ENCODE results near the gene MRPL46. TPM values are rescaled to one million over a fixed set of nuclear protein-coding genes. Genes with fewer than 3 reads are reported as not detected.
A peak's percentile ranks its signal among the peaks of the same experiment; 100 is the strongest.
"Not testable (repeated sequence)": the region's sequence is repeated elsewhere in the genome, so short reads cannot be mapped to it uniquely, and the experiment has no call there.

MRPL46 gene
- total and polyA plus RNA-seq, 3 donors from 2014 or later: 36.9 to 65.0 (median 38.4) TPM

DNA sequence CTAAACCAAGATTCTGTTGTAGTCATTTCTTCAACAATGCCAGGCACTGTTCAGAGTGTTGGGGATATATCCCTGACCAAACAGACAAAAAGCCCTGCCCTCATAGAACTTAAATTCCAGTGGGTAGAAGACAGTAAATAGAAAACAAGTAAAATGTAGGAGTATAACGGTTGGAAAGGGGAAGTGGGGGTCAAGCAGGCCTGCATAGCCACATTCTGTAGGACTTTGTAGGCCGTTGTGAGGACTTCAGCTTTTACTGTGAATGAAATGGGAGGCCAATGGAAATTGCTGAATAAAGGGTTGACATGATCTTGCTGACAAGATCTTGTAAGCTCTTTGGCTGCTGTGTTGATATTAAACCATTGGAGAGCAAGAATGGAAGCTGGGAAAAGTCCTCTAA, 2.1 kb upstream of the MRPL46 start:
- TF ChIP-seq POLR2A (IDR thresholded peaks at IDR 0.05): no peak
- TF ChIP-seq, protein P1, sequence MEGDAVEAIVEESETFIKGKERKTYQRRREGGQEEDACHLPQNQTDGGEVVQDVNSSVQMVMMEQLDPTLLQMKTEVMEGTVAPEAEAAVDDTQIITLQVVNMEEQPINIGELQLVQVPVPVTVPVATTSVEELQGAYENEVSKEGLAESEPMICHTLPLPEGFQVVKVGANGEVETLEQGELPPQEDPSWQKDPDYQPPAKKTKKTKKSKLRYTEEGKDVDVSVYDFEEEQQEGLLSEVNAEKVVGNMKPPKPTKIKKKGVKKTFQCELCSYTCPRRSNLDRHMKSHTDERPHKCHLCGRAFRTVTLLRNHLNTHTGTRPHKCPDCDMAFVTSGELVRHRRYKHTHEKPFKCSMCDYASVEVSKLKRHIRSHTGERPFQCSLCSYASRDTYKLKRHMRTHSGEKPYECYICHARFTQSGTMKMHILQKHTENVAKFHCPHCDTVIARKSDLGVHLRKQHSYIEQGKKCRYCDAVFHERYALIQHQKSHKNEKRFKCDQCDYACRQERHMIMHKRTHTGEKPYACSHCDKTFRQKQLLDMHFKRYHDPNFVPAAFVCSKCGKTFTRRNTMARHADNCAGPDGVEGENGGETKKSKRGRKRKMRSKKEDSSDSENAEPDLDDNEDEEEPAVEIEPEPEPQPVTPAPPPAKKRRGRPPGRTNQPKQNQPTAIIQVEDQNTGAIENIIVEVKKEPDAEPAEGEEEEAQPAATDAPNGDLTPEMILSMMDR (IDR thresholded peaks at IDR 0.05): no peak
- no peak overlapping the region for H3K4me3 ChIP-seq
- H3K4me1 ChIP-seq: peaks cover 17% of the 10 kb centered on the region
- DNase-seq: no peak
- H3K36me3 ChIP-seq (ENCODE audit: low read depth, missing control alignments): no peaks in the 10 kb centered on the region
- H3K27me3 ChIP-seq: no peaks in the 10 kb centered on the region
- no peaks in the 10 kb centered on the region for H3K9me3 ChIP-seq
- intact Hi-C loops (cut with DNase I; ENCODE audit: low total_unique reads): no loop called here
- whole genome bisulfite sequencing, 2 donors: 89 to 97% methylated on average over 2 of the region's 2 CpGs
- H3K27ac ChIP-seq: no peak overlapping the region

DNA sequence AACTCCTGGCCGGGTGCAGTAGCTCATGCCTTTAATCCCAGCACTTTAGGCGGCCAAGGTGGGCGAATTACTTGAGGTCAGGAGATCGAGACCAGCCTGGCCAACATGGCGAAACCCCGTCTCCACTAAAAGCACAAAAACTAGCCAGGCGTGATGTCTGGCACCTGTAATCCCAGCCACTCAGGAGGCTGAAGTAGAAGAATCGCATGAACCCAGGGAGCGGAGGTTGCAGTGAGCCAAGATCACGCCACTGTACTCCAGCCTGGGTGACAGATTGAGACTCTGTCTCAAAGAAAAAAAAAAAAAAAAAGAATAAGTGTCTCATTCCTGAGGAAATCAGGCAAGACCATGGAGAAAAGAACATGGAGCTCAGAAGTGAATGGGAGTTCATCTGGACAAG, 1.5 kb upstream of the MRPL46 start:
- H3K36me3 ChIP-seq (ENCODE audit: low read depth, missing control alignments); H3K27me3 ChIP-seq; H3K27ac ChIP-seq; H3K9me3 ChIP-seq; intact Hi-C loops (cut with DNase I; ENCODE audit: low total_unique reads); H3K4me3 ChIP-seq; DNase-seq: not testable (repeated sequence)
- H3K4me1 ChIP-seq: peaks cover 17% of the 10 kb centered on the region
- 87 to 88% methylated on average over 10 of the region's 10 CpGs for WGBS, 2 donors

DNA sequence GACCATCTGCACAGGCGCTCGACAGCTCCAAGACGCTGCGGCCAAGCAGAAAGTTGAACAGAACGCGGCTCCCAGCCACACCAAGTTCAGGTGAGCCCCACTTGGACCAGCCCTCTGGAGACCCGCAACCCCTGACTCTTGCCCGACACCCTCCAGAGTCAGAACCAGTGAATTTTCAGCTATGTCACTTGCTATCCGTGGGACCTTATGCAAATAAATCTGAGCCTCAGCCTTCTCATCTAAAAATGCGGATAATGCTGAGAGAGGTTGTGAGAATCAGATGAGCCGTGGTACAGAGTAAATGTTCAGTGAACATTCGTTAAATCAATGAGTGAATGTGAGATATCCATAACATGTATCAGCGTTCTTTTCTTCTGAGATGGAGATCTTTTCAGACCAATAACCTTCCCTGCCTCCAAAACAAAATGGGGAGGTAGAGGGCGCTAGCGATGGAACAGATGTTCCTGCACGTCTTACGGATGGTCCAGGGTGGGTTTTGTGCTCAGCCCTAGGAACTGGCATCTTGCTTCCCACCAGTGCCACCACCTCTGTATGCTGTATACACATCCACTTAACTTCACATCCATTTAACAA, 844 bp upstream of the MRPL46 start:
- intact Hi-C loops (cut with DNase I; ENCODE audit: low total_unique reads): no loop called here
- Histone ChIP-seq H3K27ac (peak overlapping the region; percentile 75 to 90), H3K4me1 (peaks cover 17% of the 10 kb centered on the region), H3K4me3 (peak overlapping the region; percentile 67 to 85), H3K27me3 (no peaks in the 10 kb centered on the region), H3K9me3 (no peaks in the 10 kb centered on the region), H3K36me3 (ENCODE audit: low read depth, missing control alignments) (no peaks in the 10 kb centered on the region)
- 1% methylated on average over 13 to 17 of the region's 17 CpGs for WGBS, 2 donors
- no peak for DNase-seq
- no peak for TF ChIP-seq POLR2A (IDR thresholded peaks at IDR 0.05)
- TF ChIP-seq, protein P1 (IDR thresholded peaks at IDR 0.05): no peak

DNA sequence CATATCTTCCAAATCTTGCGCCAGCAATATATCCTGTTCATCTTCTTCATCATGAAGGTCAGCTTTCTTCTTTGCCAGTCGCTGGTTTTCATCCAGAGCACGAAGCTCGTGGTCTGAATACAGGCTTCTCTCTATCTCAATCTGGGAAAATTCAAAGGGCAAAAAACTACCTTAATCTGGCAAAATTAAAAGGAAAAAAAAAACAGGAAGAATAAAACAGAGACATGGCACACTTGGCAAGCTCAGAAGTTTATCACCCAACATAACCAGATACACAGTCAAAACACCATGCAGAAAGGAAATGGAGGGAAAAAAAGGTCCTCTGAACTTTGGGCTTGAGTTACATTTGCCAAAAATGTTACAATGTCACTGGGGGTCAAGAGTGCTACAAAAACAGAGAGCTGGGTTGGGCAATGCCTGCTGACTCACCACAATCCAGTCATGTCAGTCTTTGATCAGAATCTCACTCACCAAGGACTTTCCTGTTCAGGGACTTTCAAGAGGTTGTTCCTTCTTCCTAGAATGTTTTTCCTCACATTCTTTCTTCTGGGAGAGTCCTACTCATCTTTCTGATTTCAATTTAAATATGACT, 1.5 kb downstream of the MRPL46 start:
- no peak overlapping the region for H3K4me3 ChIP-seq
- intact Hi-C loops (cut with DNase I; ENCODE audit: low total_unique reads): no loop called here

DNA sequence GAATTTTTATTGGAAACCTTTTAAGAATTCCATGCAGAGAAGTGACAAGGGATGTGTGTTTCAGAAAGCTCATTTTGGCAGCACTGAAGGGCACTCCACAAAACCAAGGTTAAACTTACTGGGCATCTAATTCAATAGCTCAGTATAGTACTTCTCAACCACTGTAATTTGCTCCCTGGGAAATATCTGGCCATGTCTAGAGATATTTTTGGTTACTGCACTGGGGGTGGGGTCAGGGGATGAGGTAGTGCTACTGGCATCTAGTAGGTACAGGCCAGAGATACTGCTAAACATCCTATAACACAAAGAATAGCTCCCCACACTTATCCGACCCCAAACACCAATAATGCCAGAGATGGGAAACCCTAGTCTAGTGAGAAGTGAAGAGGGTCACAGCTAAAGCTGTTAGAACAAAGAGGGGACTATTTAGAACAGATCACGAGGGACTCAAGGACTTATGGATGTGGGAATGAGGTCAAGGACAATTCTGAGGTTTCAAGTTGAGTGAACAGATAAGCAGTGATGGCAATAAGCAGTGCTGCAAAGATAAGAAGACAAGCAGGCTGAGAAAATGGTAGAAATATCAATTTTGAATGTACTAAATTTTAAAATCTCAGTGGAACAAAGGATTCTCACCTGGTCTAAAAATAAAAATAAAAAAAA, 3.2 kb downstream of the MRPL46 start:
- WGBS, 2 donors: 56 to 64% methylated on average over 2 of the region's 2 CpGs

More for the DNA sequence above, 1.5 kb downstream of the MRPL46 start:
- WGBS, 2 donors: 84 to 92% methylated on average over 4 of the region's 4 CpGs
- TF ChIP-seq, protein P1 (IDR thresholded peaks at IDR 0.05): no peak
- TF ChIP-seq POLR2A (IDR thresholded peaks at IDR 0.05): no peak
- Histone ChIP-seq H3K36me3 (ENCODE audit: low read depth, missing control alignments) (no peaks in the 10 kb centered on the region), H3K27ac (no peak overlapping the region), H3K27me3 (no peaks in the 10 kb centered on the region), H3K9me3 (no peaks in the 10 kb centered on the region), H3K4me1 (peaks cover 17% of the 10 kb centered on the region)
- DNase-seq: no peak

More for the DNA sequence above, 3.2 kb downstream of the MRPL46 start:
- Histone ChIP-seq H3K4me3 (no peak overlapping the region), H3K27me3 (no peaks in the 10 kb centered on the region), H3K36me3 (ENCODE audit: low read depth, missing control alignments) (no peaks in the 10 kb centered on the region), H3K4me1 (peaks cover 17% of the 10 kb centered on the region), H3K27ac (no peak overlapping the region), H3K9me3 (no peaks in the 10 kb centered on the region)
- intact Hi-C loops (cut with DNase I; ENCODE audit: low total_unique reads): no loop called here
- TF ChIP-seq, protein P1 (IDR thresholded peaks at IDR 0.05): no peak
- no peak for TF ChIP-seq POLR2A (IDR thresholded peaks at IDR 0.05)
- DNase-seq: no peak

Measured in testis (tissue), 3 donors.